ENCODE measurements around the gene TEAD1.
A peak's percentile ranks its signal among the peaks of the same experiment; 100 is the strongest.

TEAD1 gene

DNA sequence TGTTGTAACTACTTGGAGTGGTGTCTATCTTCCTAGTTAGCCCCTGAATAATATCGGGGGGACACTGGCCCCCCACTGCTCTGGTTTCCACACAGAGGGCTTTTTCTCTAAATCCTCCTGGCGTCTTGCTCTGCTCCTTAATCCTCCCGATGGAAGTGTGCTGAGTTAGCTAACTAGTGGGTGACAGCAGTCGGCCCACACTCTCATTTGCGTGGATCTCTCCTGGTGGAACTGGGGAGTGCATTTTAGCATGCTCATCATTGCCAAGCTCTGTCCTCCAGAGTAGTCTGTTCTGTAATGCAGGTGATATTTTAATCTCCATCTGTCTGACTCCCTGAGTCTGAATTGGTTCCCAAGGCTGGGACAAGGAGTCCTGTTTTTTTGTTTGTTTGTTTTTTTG lies 288.8 kb downstream of the TEAD1 start:
- no peak for DNase-seq

DNA sequence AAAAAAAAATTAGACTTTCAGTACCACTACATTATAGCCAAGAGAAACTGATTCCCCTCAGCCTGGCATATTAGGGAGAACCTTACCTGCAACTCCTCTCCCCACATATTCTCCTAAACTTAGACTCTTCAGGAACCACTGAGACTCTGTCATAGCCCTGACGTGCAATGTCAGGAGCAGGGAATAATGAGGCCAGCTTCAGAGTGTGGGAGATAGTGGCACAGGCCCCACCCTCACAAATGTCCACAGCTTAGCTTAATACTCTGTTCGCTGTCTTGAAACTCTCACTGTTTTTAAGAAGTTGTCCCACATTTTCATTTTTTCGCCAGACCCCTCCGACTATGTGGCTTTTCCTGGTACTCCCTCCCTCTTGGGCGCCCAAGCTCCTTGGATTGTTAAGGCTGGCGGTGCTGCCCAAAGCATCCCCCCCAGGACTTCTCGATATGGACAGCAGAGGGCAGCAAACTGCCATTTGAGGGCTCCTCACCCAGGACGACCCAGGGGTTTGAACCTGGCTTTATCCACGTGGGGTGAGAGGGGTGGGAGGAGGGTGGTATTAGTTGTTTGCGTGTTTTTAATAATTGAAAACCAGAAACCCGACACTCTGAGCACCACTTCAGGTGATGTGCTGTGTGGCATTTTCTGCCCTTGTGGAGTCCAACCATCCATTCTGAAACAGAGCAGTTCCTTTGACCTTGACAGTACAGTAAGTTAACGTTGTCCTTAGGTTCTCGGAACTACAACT lies 289.7 kb downstream of the TEAD1 start:
- peak; percentile 75 for DNase-seq

DNA sequence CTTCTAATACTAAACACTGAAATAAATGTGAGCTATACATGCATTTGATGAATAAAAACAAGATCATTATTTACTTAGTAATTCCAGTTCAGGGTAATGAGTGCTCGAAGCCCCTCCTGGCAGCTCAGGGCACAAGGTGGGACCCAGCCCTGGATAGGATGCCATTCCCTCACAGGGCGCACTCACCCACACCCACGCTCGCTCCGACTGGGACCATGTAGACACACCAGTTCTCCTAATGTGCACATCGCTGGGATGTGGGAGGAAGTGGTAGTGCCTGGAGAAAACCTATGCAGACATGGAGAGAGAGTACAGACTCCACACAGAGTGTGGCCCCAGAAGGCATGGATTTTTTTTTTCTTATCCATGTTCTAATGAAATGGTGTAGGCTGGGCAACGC lies 290.4 kb downstream of the TEAD1 start:
- no peak for DNase-seq

DNA sequence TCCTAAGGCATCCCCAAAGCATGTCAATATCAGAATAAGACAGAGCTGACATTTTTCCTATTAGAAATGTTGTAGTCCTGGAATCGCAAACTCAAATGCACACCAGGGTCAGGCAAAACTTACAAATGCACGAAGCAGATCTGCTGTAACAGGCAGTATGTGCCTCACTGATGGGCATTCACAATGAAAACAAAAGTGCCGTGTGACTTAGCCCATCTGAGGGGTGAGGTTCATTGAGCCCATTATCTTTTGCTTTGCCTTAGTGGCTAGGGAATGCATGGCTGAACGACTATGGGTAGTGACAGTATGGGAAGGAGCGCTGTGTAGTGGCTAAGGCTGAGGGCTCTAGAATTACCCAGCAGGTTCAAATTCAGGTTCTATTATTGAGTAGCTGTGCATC lies 291.8 kb downstream of the TEAD1 start:
- DNase-seq, result no peak

DNA sequence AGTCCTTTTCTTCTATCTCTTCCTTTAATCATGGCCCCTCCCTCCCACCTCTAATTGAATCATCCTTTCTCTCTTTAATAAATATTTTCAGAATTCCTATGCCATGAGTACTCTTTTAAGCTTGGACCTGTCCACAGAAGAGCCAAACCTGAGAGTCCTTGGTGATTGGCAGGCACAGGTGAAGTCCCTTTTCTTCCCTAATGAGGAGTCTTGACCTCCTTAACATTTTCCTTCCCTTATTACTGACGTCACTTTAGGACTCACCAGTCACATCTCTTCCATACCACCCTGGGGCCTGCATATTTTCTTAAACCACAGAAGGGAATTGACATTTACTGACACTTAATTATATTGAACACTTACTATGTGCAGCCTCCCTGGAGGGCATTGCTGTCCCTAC lies 293.9 kb downstream of the TEAD1 start:
- DNase-seq, result no peak

DNA sequence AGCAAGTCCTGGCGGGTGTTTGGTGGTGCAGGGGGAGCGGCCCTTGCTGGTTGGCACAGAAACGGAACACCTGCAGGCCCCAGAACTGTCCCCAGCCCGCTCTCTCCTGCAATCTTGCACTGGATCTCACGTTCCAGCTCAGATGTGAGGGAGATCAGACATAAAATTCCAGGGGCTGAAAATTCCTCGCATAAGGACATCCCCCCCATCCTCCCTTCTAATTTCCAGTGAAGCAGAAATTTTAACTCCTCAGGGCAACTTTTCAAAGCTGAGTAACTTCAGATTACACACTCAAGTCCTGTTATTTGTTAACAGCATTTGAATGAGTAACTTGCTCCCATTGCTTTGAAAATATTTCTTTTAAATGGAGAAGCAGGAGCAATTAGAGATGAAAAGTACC lies 294.6 kb downstream of the TEAD1 start:
- DNase-seq, result no peak

DNA sequence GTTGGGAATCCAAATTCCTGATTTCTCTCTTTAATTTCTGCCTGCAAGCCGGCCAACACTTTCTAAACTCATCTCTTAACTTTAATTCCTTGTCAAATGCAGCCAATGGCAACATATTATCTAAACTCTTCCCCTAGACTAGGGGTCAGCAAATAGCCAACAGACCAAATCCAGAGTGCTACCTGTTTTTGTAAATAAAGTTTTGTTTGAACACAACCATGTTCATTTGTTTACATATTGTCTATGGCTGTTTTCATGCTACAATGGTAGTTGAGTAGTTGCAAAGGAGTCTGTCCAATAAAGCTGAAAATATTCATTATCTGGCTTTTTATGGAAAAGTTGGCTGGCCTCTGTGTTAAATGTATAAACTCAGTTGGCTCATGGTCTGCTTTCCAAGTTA lies 297.7 kb downstream of the TEAD1 start:
- no peak for DNase-seq

DNA sequence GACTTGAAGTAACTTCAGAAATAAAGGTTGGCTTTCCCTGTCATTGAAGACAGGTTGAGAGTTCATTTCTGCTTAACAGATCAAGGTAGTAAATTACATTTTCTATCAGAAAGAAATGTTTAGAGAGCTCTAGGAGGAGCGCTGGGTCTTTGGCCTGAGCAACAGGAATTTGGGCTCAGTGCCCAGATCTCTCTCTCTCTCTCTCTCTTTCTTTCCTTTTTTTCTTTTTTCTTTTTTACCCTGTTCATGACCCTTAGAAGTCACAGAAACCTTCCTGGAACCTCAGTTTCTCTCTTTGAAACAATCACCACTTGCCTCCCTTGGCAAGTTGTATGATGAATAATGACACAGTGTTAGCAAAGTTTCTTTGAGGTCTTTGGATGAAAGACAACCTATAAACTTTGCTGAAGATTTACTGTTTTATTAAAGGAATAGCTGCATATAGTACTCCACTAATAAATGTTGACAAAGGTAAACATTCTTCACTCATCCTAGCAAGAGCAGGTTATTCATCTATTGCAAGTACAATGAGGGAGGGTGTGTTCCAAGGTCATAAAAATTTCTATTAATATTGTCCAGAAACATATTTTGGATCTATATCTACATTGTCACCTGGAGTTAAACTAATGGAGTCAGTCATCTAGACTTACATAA lies 299.4 kb downstream of the TEAD1 start:
- no peak for DNase-seq

DNA sequence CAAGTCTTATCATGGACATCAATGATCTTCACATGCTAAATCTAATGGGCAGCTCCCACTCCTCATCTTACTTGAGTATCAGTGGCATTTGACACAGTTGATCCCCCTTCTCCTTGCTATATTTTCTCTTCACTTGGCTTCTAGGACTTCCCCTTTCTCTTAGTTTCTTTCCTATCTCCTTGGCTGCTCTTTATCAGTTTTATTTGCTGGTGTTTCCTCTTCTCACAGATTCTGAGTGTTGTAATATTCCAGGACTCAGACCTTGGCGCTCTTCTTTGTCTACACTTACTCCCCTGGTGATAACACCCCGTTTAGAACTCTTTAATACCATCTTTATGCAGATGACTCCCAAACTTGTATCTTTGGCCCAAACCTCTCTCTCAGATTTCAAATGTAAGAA lies 301.0 kb downstream of the TEAD1 start:
- DNase-seq, result peak; percentile 54

DNA sequence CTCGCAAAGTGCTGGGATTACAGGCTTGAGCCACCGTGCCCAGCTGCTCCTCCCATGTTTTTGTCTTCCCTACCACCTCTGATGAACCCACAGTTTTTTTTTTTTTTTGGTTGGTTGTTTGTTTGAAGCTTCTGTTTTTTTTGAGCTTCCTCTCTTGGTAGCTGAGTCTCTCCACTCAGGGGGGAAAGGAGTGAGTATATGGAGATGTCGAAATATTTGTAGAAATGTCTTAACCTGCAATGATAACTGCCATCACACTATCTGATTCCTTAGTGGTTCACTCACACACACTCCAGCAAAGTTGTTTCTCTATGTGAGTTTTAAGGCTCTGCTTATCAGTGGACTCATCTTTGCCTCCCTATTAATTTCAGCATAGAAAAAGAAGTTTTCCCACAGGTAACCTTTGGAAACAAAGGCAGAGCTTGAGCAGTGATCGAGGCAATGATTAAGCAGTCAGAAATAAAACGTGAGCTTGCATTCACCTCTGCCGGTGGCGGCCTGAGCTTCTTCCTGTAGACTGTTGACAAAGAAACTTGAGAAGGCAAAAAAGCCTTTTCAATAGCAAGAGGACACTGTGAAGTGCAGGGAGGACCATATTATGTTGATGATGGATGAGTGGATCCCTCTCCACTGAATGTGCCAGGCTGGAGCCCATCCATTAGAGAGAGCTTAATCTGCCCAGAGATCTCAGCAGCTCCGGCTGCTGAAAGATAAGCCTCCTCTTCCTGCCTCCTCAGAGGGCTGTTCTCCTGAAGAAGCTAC lies 305.9 kb downstream of the TEAD1 start:
- DNase-seq, result peak; percentile 31

DNA sequence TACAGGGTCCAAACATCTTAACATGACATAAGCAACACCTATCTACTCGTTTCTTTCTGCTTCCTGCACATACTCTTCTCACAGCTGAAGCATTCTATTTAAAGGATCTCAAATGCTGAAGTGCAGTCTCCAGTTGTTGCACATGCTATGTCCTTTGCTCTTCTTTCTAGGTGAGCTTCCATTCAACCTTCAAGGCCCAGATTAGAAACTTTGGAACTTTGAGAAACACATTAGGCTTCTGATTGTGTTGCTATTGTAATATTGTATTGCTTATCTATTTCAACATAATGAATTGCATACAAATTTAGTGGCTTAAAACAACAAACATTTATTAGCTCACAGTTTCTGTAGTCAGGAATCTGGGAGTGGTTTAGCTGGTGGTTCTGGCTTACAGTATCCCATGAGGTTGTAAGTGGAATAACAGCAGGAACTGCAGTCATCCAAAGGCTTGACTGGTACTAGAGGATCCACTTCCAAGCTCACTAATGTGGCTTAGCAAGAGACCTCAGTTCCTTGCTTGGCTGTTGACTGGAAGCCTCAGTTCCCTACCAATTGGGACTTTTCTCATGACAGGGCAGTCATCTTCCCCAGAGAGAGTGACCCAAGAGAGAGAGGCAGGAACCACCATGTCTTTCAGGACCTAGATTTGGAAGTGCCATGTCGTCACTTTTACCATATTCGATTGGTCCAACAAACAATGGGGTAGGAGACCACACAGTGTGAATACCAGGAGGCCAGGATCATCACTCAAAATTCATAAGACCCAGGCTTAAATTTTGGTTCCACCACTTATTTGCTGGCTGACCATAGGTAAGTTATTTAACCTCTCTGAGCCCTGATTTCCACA lies 307.7 kb downstream of the TEAD1 start:
- DNase-seq, result no peak

DNA sequence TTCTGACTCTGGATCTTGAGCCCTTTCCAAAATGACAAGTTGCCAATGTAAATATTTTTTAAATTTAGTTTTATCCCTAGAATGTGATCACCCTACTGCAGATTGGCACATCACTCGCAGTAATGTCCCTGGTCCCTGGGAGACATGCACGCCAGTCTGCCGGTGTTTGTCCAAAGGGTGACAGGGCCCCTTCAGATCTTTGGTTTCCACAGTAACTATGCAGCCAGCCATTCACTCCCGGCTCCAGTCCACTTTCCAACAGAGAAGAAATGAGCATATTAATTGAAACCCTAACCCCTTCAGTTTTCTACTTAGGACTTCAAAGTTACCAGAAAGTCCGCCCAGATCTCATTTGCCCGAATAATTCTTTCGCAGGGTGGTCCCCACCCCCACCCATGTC lies 309.1 kb downstream of the TEAD1 start:
- no peak for DNase-seq

DNA sequence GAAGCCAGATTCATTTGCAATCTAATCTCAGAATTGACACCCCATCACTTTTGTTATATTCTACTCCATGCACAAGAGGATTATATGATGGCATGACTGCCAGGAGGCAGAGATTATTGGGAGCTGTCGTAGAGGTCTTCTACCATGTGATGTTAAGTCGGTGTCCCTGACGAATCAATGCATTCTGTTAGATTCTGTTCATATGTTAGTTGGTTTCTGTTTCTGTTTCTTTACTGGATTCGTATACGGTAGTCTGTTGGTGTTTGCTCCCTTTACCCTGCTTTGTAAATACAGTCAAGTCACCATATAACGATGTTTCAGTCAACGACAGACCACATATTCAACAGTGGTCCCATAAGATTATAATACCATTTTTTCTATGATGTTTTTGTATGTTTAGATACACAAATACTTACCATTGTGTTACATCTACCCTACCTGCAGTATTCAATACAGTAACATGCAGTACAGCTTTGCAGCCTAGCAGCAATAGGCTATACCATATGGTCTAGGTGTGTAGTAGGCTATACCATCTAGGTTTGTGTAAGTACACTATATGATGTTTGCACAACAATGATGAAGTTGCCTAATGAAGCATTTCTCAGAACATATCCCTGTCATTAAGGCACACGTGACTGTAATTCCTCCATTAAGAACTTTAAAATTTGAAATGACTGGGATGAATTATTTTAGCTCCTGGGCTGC lies 312.1 kb downstream of the TEAD1 start:
- DNase-seq, result peak; percentile 27

DNA sequence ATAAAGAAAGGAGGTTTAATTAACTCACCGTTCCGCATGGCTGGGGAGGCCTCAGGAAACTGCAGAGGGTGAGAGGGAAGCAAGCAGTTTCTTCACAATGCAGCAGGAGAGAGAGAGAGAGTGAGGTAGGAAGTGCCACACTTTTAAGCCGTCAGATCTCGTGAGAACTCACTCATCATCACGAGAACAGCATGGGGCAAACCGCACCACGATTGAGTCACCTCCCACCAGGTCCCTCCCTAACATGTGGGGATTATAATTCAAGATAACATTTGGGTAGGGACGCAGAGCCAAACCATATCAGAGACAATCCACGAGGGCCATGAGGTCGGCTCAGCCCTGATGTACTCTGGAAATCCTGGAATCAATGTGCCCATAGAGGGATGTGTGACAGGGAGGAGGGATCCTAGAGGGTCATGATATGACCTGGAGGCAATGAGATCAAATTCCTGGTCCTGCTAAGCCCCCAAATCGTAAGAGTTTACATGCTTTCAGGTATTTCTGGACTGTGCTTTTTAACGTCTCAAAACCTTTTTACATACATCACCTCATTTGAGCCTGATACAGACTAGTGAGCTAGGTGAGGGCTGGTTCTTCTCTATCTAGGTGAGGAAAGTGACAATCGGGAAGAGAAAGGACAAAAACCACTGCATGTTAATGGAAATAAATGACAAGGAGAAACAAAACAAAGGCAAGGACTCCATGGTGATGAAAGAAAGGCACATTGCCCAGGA lies 315.4 kb downstream of the TEAD1 start:
- DNase-seq, result peak; percentile 81

DNA sequence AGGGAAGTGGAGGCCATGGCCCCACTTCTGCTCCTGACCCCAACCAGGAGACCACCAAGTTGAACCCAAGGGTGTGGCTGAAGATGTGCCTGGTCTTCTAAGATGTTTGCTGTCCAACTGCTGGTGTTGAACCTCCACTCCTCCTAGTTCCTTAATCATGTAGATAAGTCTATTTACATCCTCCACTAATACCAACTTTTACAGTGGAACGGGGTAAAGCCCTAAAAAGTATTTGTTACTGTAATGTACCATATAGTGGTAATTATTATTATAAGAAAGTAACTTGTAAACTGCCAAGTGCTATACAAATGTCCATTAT lies 315.9 kb downstream of the TEAD1 start:
- no peak for DNase-seq

DNA sequence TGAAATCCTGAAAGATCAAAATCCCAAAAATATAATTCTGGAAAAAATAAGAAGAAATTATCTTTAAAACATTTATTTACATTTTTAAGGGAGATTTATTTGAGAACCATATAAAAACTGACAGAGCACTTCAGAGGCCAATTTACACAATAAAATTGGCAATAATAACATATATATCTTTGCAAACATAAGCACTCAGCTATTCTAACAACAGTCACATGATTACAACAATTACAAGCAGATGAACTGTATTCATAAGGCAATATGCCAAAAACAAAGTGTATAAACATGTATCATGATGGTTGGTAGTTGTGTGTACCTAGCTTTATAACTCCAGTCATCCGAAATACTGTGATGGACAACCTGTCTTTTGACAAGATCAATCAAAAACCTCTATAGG lies 317.2 kb downstream of the TEAD1 start:
- no peak for DNase-seq

DNA sequence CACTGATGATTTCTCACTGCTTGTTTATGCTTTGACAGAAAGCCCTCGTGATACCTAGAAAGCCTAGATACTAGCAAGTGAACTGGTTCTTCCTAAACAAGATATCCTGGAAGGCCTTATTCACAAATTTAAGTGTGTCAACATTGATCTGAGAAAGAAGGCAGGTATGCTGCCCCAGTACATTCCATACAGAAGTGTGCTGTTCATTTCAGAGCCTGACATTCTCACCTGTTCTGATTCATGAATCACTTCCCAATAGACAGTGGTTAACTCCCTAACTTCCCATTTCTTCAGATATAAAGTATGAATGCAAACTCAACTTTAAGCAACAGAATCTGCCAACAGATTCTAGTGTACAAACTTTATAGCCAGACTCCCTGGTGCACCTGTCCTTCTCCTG lies 319.4 kb downstream of the TEAD1 start:
- DNase-seq, result no peak

All from OCI-M1 (cell line).